B cell (primary cell): ENCODE results near the gene SLC27A3.

Source experiments
- CTCF ChIP-seq: fragments of 200-600 bp; IDR thresholded peaks from one replicate; pipeline ENCODE4 v1.8.0; 2022; ENCODE audit warnings: antibody characterized with exemption, mild to moderate bottlenecking
- EZH2 ChIP-seq: IDR thresholded peaks from 2 replicates; pipeline ENCODE4 v1.6.1; 2012; ENCODE audit warnings: borderline replicate concordance, low read depth, mild to moderate bottlenecking, moderate library complexity, low read length; ENCODE audit not compliant: insufficient read depth, poor library complexity, severe bottlenecking

GRCh38 chr1:153795934-153796785 lies 21.0 kb downstream of the SLC27A3 start:
- no peak for TF ChIP-seq CTCF
- no peak for TF ChIP-seq EZH2
